Neural cell (in vitro differentiated cells): ENCODE measurements around the gene RNF7. TPM values are rescaled to one million over a fixed set of nuclear protein-coding genes. Genes with fewer than 3 reads are reported as not detected.

ENCODE experiments used
- H2AFZ ChIP-seq: fragments of 200-600, 300-800 bp; sonication (generic), shearing (Covaris generic); 2 replicates; pipeline ENCODE4 v1.6.0; 2014; ENCODE audit warnings: low read depth, mild to moderate bottlenecking, antibody characterized with exemption, low read length, moderate library complexity
- H3F3A ChIP-seq: fragments of 200-600 bp; shearing (Covaris generic); 2 replicates; pipeline ENCODE4 v1.6.1; 2016; ENCODE audit warnings: mild to moderate bottlenecking, moderate library complexity, mixed read lengths, antibody characterized with exemption, low read length; ENCODE audit not compliant: insufficient read depth, poor library complexity, severe bottlenecking
- H3K27ac ChIP-seq: fragments of 200-600, 300-800 bp; sonication (generic), shearing (Covaris generic); 2 replicates; pipeline ENCODE4 v1.5.1; 2014; ENCODE audit warnings: mild to moderate bottlenecking, low read length, moderate library complexity
- H3K27me3 ChIP-seq: fragments of 300-800, 200-600 bp; sonication (generic), shearing (Covaris generic); 2 replicates; pipeline ENCODE4 v1.6.0; 2014; ENCODE audit warnings: mild to moderate bottlenecking, low read depth, low read length, moderate library complexity; ENCODE audit not compliant: insufficient read depth
- H3K36me3 ChIP-seq: fragments of 300-800, 200-600 bp; sonication (generic), shearing (Covaris generic); 2 replicates; pipeline ENCODE4 v1.5.1; 2014; ENCODE audit warnings: mild to moderate bottlenecking, antibody characterized with exemption, low read length, moderate library complexity; ENCODE audit not compliant: insufficient read depth
- H3K4me2 ChIP-seq: fragments of 300-800, 200-600 bp; sonication (generic), shearing (Covaris generic); 2 replicates; pipeline ENCODE4 v1.6.0; 2014; ENCODE audit warnings: mild to moderate bottlenecking, low read length
- H3K4me3 ChIP-seq: fragments of 300-800, 200-600 bp; sonication (generic), shearing (Covaris generic); 2 replicates; pipeline ENCODE4 v1.5.1; 2014; ENCODE audit warnings: mild to moderate bottlenecking, low read length, moderate library complexity
- H3K79me2 ChIP-seq: fragments of 200-600 bp; shearing (Covaris generic); replicated peaks from 2 replicates; pipeline ENCODE4 v1.6.0; 2014; ENCODE audit warnings: mild to moderate bottlenecking, low read length, moderate library complexity; ENCODE audit not compliant: insufficient read depth
- H3K9ac ChIP-seq: fragments of 300-800, 200-600 bp; sonication (generic), shearing (Covaris generic); 2 replicates; pipeline ENCODE4 v1.6.1; 2016; ENCODE audit warnings: mild to moderate bottlenecking, low read length, mixed read lengths
- H3K9me2 ChIP-seq: fragments of 200-600 bp; shearing (Covaris generic); 2 replicates; pipeline ENCODE4 v1.6.1; 2016; ENCODE audit warnings: mild to moderate bottlenecking, low read length, mixed read lengths; ENCODE audit not compliant: insufficient read depth
- H3K9me3 ChIP-seq: fragments of 200-600, 300-800 bp; sonication (generic), shearing (Covaris generic); 2 replicates; pipeline ENCODE4 v1.6.1; 2016; ENCODE audit warnings: mild to moderate bottlenecking, mixed run types, low read length, moderate library complexity, mixed read lengths
- H4K20me1 ChIP-seq: fragments of 200-600 bp; shearing (Covaris generic); 2 replicates; pipeline ENCODE4 v1.6.1; 2016; ENCODE audit warnings: mild to moderate bottlenecking, mixed run types; ENCODE audit not compliant: insufficient read depth
- CTCF ChIP-seq: fragments of 450-650 bp; IDR thresholded peaks from 2 replicates; pipeline ENCODE4 v1.5.1; 2014; ENCODE audit warnings: antibody characterized with exemption, mild to moderate bottlenecking, moderate library complexity; ENCODE audit not compliant: poor library complexity, severe bottlenecking
- EP300 ChIP-seq: fragments of 450-650 bp; conservative IDR thresholded peaks from 2 replicates; pipeline ENCODE4 v1.6.1; 2014; ENCODE audit warnings: antibody characterized with exemption, mild to moderate bottlenecking, moderate library complexity; ENCODE audit not compliant: poor library complexity, severe bottlenecking
- EZH2 ChIP-seq: fragments of 200-600, 300-800 bp; shearing (Covaris generic), sonication (generic); IDR thresholded peaks from 2 replicates; pipeline ENCODE4 v1.6.1; 2014; ENCODE audit warnings: antibody characterized with exemption, low read length, borderline replicate concordance, mild to moderate bottlenecking; ENCODE audit not compliant: insufficient read depth, poor library complexity, severe bottlenecking
- MXI1 ChIP-seq: fragments of 450-650 bp; conservative IDR thresholded peaks from 2 replicates; pipeline ENCODE4 v1.6.1; 2014; ENCODE audit warnings: antibody characterized with exemption, mild to moderate bottlenecking; ENCODE audit not compliant: poor library complexity, severe bottlenecking
- POLR2AphosphoS5 ChIP-seq: IDR thresholded peaks from 2 replicates; pipeline ENCODE4 v1.6.1; 2012
- RAD21 ChIP-seq: fragments of 450-650 bp; conservative IDR thresholded peaks from 2 replicates; pipeline ENCODE4 v1.6.1; 2014; ENCODE audit warnings: antibody characterized with exemption, mild to moderate bottlenecking, moderate library complexity
- REST ChIP-seq: IDR thresholded peaks from 2 replicates; pipeline ENCODE4 v1.6.1; 2012; ENCODE audit warnings: borderline replicate concordance
- SMC3 ChIP-seq: fragments of 450-650 bp; conservative IDR thresholded peaks from 2 replicates; pipeline ENCODE4 v1.6.1; 2014; ENCODE audit warnings: antibody characterized with exemption, mild to moderate bottlenecking, moderate library complexity; ENCODE audit not compliant: poor library complexity
- TAF1 ChIP-seq: IDR thresholded peaks from 2 replicates; pipeline ENCODE4 v1.6.1; 2012; ENCODE audit warnings: low read depth
- polyA plus RNA-seq: library from polyadenylated mRNA; depleted of rRNA; stranded (reverse); fragments of >200 nt; gene quantifications from 2 replicates; pipeline ENCODE4 v1.2.3, GENCODE V29; 2014

Gene RNF7
- polyA plus RNA-seq, 1 donor from 2014 or later, result 170 TPM

GRCh38 chr3:141784096-141784495, 46.0 kb downstream of the RNF7 start:
- H3K27ac ChIP-seq, result no peak overlapping the region
- no peak for TF ChIP-seq MXI1
- TF ChIP-seq TAF1, result no peak
- no peak for TF ChIP-seq POLR2AphosphoS5
- no peak for TF ChIP-seq RAD21
- no peak for TF ChIP-seq EZH2
- no peak for TF ChIP-seq CTCF
- no peak for TF ChIP-seq REST
- TF ChIP-seq SMC3, result no peak
- no peak for TF ChIP-seq EP300
- H3F3A ChIP-seq, result no peaks in the 10 kb centered on the region
- no peaks in the 10 kb centered on the region for H3K79me2 ChIP-seq
- no peak overlapping the region for H3K9ac ChIP-seq
- no peak overlapping the region for H2AFZ ChIP-seq
- H3K36me3 ChIP-seq, result no peaks in the 10 kb centered on the region
- no peak overlapping the region for H3K4me2 ChIP-seq
- H4K20me1 ChIP-seq, result no peaks in the 10 kb centered on the region
- H3K4me3 ChIP-seq, result no peak overlapping the region
- H3K27me3 ChIP-seq, result no peaks in the 10 kb centered on the region
- H3K9me2 ChIP-seq, result no peaks in the 10 kb centered on the region
- no peaks in the 10 kb centered on the region for H3K9me3 ChIP-seq

GRCh38 chr3:141784531-141784930, 46.4 kb downstream of the RNF7 start:
- H3K9me2 ChIP-seq, result no peaks in the 10 kb centered on the region
- TF ChIP-seq TAF1 (no peak), CTCF (no peak), POLR2AphosphoS5 (no peak), RAD21 (no peak), MXI1 (no peak), EZH2 (no peak), REST (no peak)
- H3K9ac ChIP-seq, result no peak overlapping the region
- H3K4me2 ChIP-seq, result no peak overlapping the region
- H3K79me2 ChIP-seq, result no peaks in the 10 kb centered on the region
- H3F3A ChIP-seq, result no peaks in the 10 kb centered on the region
- no peaks in the 10 kb centered on the region for H3K9me3 ChIP-seq
- no peak overlapping the region for H3K27ac ChIP-seq
- H3K4me3 ChIP-seq, result no peak overlapping the region
- no peaks in the 10 kb centered on the region for H4K20me1 ChIP-seq
- no peaks in the 10 kb centered on the region for H3K36me3 ChIP-seq
- H3K27me3 ChIP-seq, result no peaks in the 10 kb centered on the region
- no peak overlapping the region for H2AFZ ChIP-seq
